G401 (cell line): Measurements from ENCODE around the gene CAMK2G. TPM values are rescaled to one million over a fixed set of nuclear protein-coding genes. Genes with fewer than 3 reads are reported as not detected.
A peak's percentile ranks its signal among the peaks of the same experiment; 100 is the strongest.

ENCODE experiments used
- DNase-seq: peaks from one replicate; pipeline ENCODE4 v3.0.0-alpha.2; 2015; ENCODE audit warnings: low spot score
- in situ Hi-C: cut with HindIII; loops from 2 replicates; pipeline ENCODE4 v1.10.0; 2016; ENCODE audit warnings: low sequenced_read_pairs, mixed read lengths
- total RNA-seq: library from RNA; depleted of rRNA; stranded (reverse); fragments of >200 nt; shearing (Covaris generic); gene quantifications from 2 replicates; pipeline ENCODE4 v1.2.3, GENCODE V29; 2014

The CAMK2G gene
- total RNA-seq, 1 experiment from 2014 or later: 11.8 TPM

DNA sequence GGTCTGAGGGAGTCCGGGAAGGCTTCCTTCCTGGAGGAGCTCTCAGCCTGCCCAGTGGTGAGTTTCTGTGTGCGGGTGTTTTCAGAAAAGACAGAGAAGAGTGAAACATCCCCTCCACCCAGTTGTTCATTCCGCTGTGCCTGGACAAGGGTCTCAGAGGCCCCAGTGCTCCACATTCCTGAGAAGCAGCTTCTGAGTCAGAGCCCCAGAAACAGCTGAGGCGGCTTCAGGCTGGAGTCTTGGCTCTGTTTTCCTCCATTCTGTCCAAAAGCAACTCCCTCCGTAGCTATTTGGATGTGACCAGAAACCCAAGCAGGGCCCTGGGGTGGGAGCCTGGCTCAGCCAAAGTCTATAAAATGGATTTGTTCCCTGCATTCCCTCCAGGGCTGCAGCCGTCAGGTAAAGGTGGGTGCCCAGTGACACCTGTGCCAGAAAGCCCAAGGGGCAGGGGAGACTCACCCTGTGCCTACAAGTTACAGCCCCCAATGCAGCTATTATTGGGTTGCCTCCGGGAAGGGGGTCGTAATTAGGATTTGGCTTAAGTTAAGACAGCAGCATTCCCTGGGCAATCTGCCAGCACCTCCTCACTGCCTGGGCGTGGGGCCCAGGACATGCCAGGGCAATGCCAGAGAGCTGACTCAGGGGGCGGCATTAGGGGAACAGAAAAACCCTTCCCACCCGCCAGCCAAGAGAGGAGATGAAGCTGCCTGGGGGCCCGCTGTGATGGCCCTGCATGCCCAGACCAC is 13.1 kb upstream of the CAMK2G start:
- in situ Hi-C loops: no loop called here
- DNase-seq: peak; percentile 91

DNA sequence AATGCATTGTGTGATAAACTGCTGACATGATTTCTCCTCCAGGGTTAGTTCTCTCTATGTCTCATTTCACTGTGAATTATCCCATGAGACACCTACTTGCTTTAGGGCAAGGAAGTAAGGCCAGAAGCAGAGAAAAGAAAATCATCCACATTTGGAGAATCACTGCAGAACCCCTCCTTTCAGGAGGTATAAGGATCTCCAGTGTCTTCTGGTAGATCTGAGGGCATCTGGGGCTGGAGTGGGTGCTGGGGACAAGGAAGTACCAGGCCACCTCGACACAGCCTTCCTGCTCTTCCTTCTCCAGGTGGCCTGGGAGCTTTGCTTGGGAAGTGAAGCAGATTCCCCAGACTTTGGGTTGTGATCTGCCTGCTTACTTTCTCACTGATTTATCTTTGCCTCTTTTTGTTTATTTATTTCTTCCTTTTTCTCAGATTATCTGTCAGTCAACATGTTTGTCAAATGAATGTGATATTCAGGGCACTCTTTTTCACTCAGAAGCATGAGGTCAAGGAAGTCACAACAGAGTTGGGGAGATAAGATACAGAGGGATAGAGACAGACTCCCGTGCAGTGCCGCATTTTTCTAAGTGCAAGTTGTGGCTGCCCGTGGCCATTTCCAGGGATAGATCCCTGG is 12.4 kb upstream of the CAMK2G start:
- peak; percentile 36 for DNase-seq
- in situ Hi-C loops: no loop called here

DNA sequence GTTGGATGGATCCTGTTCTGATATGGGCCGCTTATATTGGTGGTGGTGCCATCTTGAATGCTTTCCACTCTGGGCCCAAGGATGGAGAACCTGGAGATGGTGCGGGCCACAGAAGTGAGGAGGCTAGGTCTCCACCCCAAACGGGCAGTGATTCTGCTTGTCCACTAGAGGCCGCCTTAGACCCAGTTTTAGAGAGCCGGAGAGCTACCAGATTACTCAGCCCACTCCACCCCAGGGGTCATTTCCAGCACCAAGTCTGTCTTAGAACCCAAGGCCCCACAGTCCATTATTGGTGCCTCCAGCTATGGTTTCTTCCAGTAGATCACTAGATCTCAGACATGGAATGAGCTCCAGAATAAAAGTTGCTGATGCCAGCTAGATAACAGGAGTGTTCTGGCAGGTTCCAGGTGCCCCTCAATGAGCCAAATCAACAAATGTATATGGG is 11.8 kb upstream of the CAMK2G start:
- DNase-seq: peak; percentile 82
- in situ Hi-C loops: no loop called here

DNA sequence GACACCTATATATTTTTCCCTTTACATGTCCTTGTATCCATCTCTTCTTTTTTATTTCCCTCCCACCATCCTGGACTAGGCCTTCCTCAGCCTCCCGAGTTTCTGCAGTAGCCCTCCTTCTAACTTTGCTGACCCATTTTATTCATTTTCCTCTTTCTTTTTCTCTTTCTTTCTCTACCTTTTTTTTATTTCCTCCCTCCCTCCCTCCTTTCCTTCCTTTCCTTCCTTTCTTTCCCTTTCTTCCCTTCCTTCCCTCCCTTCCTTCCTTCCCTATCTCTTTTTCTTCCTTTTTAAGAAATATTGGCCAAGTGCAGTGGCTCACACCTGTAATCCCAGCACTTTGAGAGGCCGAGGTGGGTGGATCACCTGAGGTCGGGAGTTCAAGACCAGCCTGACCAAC is 9.7 kb upstream of the CAMK2G start:
- DNase-seq: no peak
- in situ Hi-C loops: no loop called here

DNA sequence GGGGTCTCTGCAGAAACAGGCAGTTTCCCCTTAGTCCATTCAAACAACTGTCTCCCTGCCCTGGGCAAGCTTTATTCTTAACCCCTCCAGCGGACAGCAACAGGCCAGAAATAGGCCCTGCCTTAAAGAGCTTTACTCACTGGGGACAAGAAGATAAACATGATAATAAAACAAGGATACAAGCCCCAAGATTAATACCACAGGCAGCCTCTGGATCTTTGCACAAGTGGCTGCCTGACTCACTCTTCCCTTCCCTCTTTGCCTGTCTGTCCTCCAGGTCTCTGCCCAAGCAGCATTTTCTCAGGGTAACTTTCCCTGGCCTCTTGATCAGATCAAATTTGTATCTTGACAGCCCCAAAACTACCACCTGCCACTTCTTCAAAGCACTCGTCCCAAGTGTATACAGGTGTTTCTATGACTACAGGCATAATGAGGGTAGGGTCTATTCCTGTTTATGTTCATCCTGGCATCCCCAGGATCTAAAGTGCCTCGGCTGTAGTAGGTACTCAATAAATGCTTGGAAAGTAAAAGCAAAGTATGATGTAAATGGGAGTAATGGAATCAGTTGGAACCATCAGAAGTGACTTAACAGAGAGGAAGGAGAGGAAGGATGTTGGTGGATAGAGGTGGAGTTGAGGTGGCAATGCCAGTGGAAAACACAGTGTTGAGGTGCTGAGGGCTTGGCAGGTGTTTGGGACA is 7.0 kb upstream of the CAMK2G start:
- in situ Hi-C loops: no loop called here

DNA sequence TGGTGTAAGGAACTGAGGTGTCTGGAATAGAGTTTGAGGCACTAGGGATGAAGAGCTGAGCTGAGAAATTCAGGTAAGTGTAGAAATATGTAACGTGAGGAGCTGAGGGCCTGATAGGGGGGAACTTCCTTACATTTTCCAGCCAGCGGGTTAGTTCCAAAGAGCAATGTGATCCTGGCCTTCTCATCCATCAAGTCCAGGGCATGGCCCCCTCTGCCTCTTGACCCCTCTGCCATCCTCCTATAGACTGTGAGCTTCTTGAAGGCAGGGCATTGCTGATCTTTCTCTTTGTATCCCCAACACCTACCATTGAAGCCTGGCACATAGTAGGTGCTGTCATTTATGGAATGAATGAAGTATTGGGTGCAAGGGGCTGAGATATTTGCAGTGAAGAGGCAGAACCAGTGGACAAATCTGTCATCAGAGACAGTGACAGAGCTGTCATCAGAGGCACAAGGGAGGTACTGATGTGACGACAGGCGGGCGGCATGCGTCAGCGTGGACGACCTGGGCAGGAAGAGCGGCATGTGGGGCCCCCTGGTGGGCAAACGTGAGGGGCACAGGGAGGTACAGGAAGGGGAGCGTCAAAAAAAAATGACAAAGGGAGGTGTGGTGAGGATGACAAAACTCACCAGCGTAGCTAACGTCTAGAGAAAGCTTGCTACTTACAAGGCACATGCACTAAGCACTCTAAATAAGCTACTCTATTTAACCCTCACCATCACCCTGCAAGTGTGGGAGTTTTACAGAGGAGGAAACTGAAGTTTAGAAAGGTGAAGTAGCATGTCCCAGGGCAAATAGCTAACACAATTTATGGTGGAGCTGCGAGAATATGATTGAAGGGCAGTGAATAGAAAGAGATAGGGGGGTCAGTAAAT is 5.2 kb upstream of the CAMK2G start:
- in situ Hi-C loops: no loop called here
- DNase-seq: peak; percentile 52

More for the DNA sequence above, 7.0 kb upstream of the CAMK2G start:
- no peak for DNase-seq

DNA sequence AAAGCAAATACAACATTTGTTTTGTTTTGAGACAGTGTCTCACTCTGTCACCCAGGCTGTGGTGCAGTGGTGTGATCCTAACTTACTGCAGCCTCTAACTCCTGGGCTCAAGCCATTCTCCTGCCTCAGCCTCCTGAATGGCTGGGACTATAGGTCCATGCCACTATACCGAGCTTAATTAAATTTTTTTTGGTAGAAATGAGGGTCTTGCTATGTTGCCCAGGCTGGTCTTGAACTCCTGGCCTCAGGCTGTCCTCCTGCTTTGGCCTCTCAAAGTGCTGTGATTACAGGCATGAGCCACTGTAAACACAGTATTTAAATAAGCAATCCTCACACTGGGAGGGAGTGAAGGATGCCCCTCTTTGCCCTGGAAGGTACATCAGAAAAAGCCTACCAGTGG is 4.0 kb upstream of the CAMK2G start:
- in situ Hi-C loops: no loop called here
- no peak for DNase-seq

DNA sequence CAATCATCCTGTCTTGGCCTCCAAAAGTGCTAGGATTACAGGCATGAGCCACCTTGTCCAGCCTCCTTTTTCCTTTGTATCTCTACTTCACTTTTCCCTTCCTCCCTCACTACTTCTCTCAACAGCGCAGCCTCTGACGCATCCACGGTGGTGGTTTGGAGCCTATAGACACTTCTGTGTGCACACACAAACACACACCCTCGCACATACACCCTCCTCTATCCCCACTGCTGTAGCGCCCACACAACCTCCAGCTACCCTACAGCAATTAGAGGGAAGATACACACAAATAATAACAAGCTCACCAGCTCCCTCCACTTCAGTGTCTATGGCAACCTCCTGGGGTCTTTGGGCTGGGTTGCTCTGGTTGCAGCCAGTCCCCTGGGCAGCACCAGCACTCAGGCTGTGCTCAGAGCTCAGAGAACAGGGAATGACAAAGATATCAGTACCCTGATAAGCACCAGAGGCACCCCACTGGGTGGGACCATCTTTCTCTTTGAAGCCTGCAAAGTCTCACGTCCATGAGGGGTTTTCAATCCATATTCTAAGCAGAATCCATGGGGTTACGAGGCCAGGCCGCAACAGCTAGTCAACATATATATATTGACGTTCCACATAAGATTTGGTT is 3.3 kb upstream of the CAMK2G start:
- in situ Hi-C loops: no loop called here
- no peak for DNase-seq

DNA sequence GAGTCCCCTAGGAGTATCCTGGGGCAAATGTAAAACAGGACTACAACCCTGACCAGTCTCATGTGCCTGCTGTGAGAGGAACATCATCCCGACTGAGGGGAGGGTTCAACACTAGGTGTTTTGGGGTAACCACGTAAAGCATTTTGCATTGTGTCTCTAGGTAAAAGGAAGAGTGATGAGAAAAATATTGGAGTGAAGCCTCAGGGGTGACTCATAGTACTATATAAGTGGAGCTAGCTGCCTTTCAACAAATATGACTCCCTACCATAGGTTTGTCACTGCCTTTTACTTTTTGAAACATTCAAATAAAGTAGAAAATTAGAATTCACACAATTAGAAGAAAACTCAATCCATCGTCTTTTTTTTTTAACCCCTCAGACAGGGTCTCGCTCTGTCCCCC is 2.6 kb upstream of the CAMK2G start:
- in situ Hi-C loops: no loop called here

DNA sequence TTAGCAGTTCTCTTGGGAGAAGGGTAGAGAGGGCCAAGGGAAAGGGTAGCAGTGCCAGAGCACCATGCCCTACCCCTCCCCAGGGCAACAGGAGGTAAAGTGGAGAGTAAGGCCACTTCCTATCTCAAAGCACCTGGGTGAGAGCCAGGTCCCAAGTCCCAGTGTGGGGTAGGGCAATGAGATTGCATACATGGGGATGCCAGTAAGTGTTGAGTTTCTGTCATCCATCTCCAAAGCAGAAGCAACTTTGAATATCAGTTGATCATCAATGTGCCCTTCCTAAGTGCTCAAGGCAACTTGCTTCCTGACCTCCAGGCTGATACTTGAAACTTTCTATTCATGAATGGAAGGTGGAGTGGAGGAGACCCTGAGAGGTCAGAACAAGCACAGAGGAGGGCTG is 2.2 kb upstream of the CAMK2G start:
- DNase-seq: no peak
- in situ Hi-C loops: no loop called here

More for the DNA sequence above, 2.6 kb upstream of the CAMK2G start:
- DNase-seq: no peak

DNA sequence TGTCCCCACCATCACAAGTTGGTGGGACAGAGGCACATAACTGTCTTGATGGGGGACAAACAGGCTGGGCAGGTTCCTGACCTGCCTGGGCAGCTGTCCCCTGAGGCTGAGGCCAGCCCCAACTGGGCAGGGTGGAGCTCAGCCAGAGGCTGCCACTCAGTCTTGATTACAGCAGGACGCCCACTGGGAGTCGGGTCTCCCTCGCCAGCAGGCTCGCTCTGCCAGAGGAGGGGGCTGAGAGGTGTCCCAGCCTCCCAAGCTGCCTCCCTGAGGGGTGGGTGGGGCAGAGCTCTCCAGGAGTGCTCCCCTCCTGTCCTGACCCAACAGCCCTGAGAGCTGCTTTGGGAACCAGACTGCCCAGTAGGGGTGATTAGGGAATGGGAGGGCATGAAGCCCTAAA is 1.8 kb upstream of the CAMK2G start:
- no peak for DNase-seq
- in situ Hi-C loops: no loop called here

DNA sequence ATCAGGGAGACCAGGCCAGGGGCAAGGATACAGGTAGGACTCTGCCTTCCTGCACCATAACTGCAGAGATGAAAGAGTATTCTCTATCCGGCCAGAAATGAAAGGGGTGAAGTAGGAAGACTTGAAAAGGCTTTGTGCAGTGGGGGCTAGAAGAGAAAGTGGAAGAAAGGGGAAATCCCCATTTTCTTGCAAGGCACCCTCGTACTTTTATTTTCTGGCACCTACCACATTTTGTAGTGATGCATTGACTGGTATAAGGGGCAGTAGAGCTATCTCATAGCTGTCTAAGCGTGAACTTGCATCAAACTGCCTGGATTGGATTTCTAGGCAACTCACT is 752 bp upstream of the CAMK2G start:
- in situ Hi-C loops: no loop called here
- DNase-seq: peak; percentile 39

DNA sequence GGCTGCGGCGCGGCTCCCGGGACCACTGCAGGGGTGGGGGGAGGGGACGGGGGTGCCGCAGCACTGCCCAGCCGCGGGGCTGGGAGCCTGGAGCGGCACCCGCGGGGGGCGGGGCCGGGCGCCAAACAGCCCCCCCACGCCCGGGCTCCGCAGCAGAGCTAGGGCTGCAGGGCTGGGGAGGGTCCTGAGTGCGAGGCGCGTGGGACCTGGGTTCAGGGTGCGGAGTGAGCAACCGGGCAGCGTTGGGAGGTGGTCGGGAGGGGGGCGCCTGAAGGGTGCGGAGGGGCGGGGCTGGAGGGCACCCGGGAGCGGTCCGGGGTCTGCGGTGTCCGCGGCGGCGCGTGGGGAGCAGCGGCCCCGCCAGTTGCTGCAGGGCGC is 528 bp downstream of the CAMK2G start:
- in situ Hi-C loops: no loop called here
- DNase-seq: no peak

DNA sequence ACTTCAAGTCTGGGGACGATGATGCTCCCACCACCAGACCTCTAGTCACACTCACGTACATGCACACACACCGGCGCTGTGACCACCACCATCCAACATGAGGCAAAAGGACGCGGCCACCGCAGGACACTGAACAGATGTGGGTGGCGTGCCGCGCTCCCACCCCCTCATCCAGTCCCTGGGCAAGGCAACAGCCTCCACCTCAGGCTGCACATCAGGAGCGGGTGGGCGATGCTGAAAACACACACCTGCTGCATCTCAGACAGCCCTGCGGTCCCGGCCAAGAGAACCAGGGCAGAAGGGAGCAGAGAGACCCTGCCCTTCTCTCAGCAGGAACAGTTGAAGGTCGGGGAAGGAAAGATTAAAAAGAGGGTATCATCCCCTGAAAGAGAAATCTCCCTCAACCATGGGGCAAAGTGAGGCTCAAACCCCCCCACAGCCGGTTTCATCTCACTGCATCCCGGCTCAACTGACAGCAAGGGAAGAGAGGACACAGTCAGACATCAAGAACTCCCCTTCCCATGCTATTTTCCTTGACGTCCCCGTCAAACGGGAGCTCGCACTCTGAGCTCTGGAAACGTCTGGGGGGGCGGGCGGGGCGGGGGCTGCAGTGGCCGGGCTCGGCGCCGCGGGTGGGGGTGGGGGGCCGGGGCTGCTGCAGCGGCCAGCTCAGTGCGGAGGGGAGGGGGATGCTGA is 1.1 kb downstream of the CAMK2G start:
- DNase-seq: no peak
- in situ Hi-C loops: no loop called here

DNA sequence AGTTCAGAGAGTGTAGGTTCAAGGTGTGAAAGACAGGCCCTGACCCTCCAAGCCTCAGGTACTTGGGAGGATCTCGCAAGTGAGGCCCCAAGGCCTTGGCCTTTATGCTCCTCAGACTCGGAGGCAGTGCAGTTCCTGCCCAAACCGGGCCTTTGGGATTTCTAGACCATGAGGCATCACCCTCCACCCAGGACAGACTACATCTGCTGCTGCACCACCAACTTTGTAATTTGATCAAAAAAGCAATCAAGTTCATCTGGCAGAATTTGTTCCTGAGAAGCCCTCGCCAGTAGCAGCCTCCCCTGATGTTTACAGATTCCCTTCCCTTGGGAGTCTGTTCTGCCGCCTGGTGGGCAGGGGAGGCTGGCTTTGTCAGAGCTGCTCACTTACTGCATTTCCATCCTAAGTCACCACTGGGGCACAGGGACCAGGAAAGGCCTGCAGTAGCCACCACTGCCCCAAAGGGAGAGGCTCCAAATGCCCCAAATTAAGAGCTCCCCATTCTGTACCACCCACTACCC is 2.1 kb downstream of the CAMK2G start:
- peak; percentile 22 for DNase-seq
- in situ Hi-C loops: no loop called here

DNA sequence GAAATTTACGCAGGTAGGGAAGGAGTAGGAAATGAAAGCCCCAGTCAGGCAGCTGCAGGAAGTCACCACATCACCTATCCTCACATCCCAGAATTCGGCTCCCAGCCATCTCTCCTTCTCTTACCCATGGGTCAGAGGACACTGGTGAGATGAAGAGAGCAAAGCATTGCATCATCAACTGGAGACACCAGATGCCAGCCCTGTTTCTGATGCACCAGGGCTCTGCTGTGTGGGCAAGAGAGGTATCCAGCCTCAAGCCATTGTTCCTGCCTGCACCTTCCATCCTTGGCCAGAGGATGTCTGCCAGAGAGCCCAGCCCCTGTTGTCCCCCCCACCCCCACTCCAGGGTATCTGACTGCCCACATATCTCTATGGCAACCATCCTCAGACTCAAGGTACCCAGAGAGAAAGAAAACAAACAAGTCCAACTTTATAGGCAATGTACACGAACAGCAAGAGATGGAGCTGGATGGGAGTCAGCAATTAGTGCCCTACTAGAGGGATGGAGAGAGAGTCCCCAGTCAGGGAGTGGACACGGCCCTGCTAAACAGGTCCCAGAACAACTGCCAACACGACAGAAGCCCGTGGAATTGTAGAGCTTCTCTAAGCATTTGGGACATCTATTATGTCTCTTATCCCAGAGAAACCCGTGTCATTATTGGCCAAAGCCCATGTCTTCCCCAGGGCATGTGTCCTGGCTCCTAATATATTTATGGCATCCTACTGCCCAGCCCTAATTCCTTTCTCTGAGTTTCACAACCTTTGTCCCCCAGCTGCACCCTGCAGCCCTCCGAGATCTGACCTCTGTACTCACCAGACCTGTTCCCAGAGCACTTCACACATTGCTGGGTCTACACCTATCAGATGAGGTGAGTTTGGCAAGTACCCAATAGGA is 2.8 kb downstream of the CAMK2G start:
- DNase-seq: no peak
- in situ Hi-C loops: no loop called here

DNA sequence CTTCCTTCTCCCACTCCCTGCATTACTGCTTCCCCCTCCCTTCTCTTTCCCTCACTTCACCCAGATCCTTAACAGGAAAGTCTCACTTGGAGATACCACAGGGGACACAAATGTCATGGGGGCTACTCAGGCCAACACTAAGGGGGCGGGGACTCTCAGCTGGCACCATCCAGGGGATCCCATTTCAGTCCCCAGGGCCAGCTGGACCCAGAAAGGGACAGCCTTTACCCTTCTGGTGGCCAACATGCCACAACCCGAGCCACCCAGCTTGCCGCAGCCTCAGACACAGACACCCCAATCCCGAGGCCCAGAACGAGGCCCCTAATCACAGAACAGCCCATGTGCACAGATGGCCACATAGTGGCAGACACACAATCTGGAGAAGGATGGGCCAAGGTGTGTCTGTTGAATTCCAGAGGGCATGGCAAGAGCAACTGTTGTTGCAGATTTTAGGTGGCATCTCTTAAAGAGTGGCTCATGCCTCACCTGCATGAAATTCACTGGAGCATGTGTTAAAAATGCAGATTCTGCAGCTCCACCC is 5.6 kb downstream of the CAMK2G start:
- in situ Hi-C loops: no loop called here
- peak; percentile 63 for DNase-seq
